GM18505 (cell line): Measurements from ENCODE around the gene FAM3B.

ENCODE experiments used
- ATAC-seq: cut with Tn5 transposase; IDR thresholded peaks from one replicate; pipeline ENCODE4 v1.9.1; 2021; ENCODE audit not compliant: unreplicated experiment
- POLR2A ChIP-seq: IDR thresholded peaks from 4 replicates; pipeline ENCODE4 v1.6.1; 2011; ENCODE audit warnings: borderline replicate concordance; ENCODE audit not compliant: insufficient read depth, insufficient read length; ENCODE audit errors: extremely low read depth

Gene FAM3B

GRCh38 chr21:41373763-41374162, 57.2 kb downstream of the FAM3B start:
- ATAC-seq, result no peak
- TF ChIP-seq POLR2A, result no peak

- ATAC-seq, result no peak
Observed at GRCh38 chr21:41374177-41374712, 57.6 kb downstream of the FAM3B start.

GRCh38 chr21:41374867-41375533, 58.4 kb downstream of the FAM3B start:
- no peak for TF ChIP-seq POLR2A
- ATAC-seq, result no peak

More at GRCh38 chr21:41374177-41374712, 57.6 kb downstream of the FAM3B start:
- no peak for TF ChIP-seq POLR2A

- ATAC-seq, result no peak
- TF ChIP-seq POLR2A, result no peak
Observed at GRCh38 chr21:41375875-41376274, 59.3 kb downstream of the FAM3B start.

GRCh38 chr21:41377715-41378114, 61.1 kb downstream of the FAM3B start:
- ATAC-seq, result no peak
- TF ChIP-seq POLR2A, result no peak

- TF ChIP-seq POLR2A, result no peak
- ATAC-seq, result no peak
Observed at GRCh38 chr21:41378849-41379248, 62.2 kb downstream of the FAM3B start.

GRCh38 chr21:41379901-41380300, 63.3 kb downstream of the FAM3B start:
- no peak for TF ChIP-seq POLR2A
- ATAC-seq, result no peak

- no peak for TF ChIP-seq POLR2A
- no peak for ATAC-seq
Observed at GRCh38 chr21:41381731-41382130, 65.1 kb downstream of the FAM3B start.

GRCh38 chr21:41387042-41387819, 70.6 kb downstream of the FAM3B start:
- TF ChIP-seq POLR2A, result no peak
- ATAC-seq, result no peak

- ATAC-seq, result no peak
- TF ChIP-seq POLR2A, result no peak
Observed at GRCh38 chr21:41387824-41388223, 71.2 kb downstream of the FAM3B start.

GRCh38 chr21:41388259-41388658, 71.7 kb downstream of the FAM3B start:
- no peak for ATAC-seq
- TF ChIP-seq POLR2A, result no peak

GRCh38 chr21:41390043-41390639, 73.5 kb downstream of the FAM3B start:
- no peak for ATAC-seq
- no peak for TF ChIP-seq POLR2A

- TF ChIP-seq POLR2A, result no peak
- ATAC-seq, result no peak
Observed at GRCh38 chr21:41393876-41394465, 77.4 kb downstream of the FAM3B start.
